ENCODE measurements around the gene ADGRA1.

ADGRA1 gene

DNA sequence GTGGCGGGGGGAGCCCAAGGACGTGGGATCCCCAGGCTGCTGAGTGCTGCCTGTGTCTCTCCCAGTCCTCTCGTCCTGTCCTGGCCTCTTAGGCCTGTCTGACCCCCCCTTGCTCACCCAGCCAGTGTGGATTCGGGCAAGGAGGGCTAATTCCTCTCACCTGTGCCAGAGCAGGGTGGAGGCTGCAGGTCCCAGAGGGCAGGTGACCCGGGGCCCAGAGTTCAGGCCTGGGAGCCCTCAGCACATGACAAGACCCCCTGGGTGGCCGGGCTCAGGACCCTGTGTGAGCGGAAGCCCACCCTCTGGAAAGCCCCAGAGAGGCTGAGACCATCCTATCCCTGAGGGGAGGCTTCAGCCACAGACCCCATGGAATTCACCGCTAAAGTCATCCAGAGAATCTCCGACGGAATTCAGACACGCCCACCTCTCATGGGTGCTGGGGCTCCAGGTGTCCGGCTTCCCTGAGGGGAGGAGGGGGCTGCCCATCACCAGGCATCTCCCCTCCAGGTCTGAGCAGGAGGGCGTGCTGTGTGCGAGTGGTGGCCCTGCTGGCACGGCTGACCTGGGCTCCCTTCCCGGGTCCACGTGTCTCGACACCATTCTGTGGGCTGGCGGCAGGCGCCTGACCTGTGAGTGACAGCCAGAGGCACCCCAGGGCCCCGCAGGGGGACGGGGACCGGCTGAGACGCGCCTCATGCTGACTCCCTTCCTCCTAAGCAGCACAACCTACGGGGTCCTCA lies 77.3 kb downstream of the ADGRA1 start:
- ChIA-PET CTCF (no interaction called here), POLR2A (no interaction called here)
- TF ChIP-seq BHLHE40 (IDR thresholded peaks at IDR 0.05; ENCODE audit: borderline replicate concordance): no peak
- TF ChIP-seq FOXK2 (IDR thresholded peaks at IDR 0.05): no peak
- TF ChIP-seq SP1 (IDR thresholded peaks at IDR 0.05): no peak
- no peak for TF ChIP-seq HDGF (IDR thresholded peaks at IDR 0.05; ENCODE audit: borderline replicate concordance)
- no peak for TF ChIP-seq TARDBP (IDR thresholded peaks at IDR 0.05)
- no peak for TF ChIP-seq PKNOX1 (IDR thresholded peaks at IDR 0.05)
- TF ChIP-seq SUZ12 (IDR thresholded peaks at IDR 0.05): no peak
- no peak for TF ChIP-seq ZNF384 (IDR thresholded peaks at IDR 0.05)
- no peak for TF ChIP-seq NFRKB (IDR thresholded peaks at IDR 0.05)
- TF ChIP-seq FOXA1 (IDR thresholded peaks at IDR 0.05): no peak
- no peak for TF ChIP-seq L3MBTL2 (conservative IDR thresholded peaks at IDR 0.05)
- TF ChIP-seq CTBP1 (IDR thresholded peaks at IDR 0.05; ENCODE audit: borderline replicate concordance): no peak
- no peak for TF ChIP-seq LEF1 (IDR thresholded peaks at IDR 0.05; ENCODE audit: borderline replicate concordance)
- no peak for TF ChIP-seq FOXM1 (IDR thresholded peaks at IDR 0.05; ENCODE audit: borderline replicate concordance)
- no peak for TF ChIP-seq ARNT (IDR thresholded peaks at IDR 0.05)
- no peak for TF ChIP-seq ELF4 (IDR thresholded peaks at IDR 0.05)
- DNase-seq (ENCODE audit: extremely low spot score): no peak

- no peak for TF ChIP-seq FOXK2 (IDR thresholded peaks at IDR 0.05)
- TF ChIP-seq ARNT (IDR thresholded peaks at IDR 0.05): no peak
- no peak for TF ChIP-seq ELF4 (IDR thresholded peaks at IDR 0.05)
- TF ChIP-seq FOXM1 (IDR thresholded peaks at IDR 0.05; ENCODE audit: borderline replicate concordance): no peak
- TF ChIP-seq FOXA1 (IDR thresholded peaks at IDR 0.05): no peak
- no peak for TF ChIP-seq ZNF384 (IDR thresholded peaks at IDR 0.05)
- no peak for TF ChIP-seq SUZ12 (IDR thresholded peaks at IDR 0.05)
- TF ChIP-seq SP1 (IDR thresholded peaks at IDR 0.05): no peak
- no peak for TF ChIP-seq TARDBP (IDR thresholded peaks at IDR 0.05)
- TF ChIP-seq CTBP1 (IDR thresholded peaks at IDR 0.05; ENCODE audit: borderline replicate concordance): no peak
- no peak for TF ChIP-seq L3MBTL2 (conservative IDR thresholded peaks at IDR 0.05)
- TF ChIP-seq HDGF (IDR thresholded peaks at IDR 0.05; ENCODE audit: borderline replicate concordance): no peak
- TF ChIP-seq LEF1 (IDR thresholded peaks at IDR 0.05; ENCODE audit: borderline replicate concordance): no peak
- no peak for TF ChIP-seq NFRKB (IDR thresholded peaks at IDR 0.05)
- TF ChIP-seq PKNOX1 (IDR thresholded peaks at IDR 0.05): no peak
- ChIA-PET POLR2A (no interaction called here), CTCF (no interaction called here)
- DNase-seq (ENCODE audit: extremely low spot score): no peak
Measured at GRCh38 chr10:133165556-133166503, 78.1 kb downstream of the ADGRA1 start.

GRCh38 chr10:133166504-133166827 lies 78.7 kb downstream of the ADGRA1 start:
- POLR2A ChIA-PET: no interaction called here
- CTCF ChIA-PET: no interaction called here
- no peak for DNase-seq (ENCODE audit: extremely low spot score)
- TF ChIP-seq ELF4 (IDR thresholded peaks at IDR 0.05): no peak
- no peak for TF ChIP-seq SP1 (IDR thresholded peaks at IDR 0.05)
- no peak for TF ChIP-seq NFRKB (IDR thresholded peaks at IDR 0.05)
- no peak for TF ChIP-seq LEF1 (IDR thresholded peaks at IDR 0.05; ENCODE audit: borderline replicate concordance)
- TF ChIP-seq FOXM1 (IDR thresholded peaks at IDR 0.05; ENCODE audit: borderline replicate concordance): no peak
- TF ChIP-seq ZNF384 (IDR thresholded peaks at IDR 0.05): no peak
- no peak for TF ChIP-seq CTBP1 (IDR thresholded peaks at IDR 0.05; ENCODE audit: borderline replicate concordance)

GRCh38 chr10:133166828-133167692 lies 79.3 kb downstream of the ADGRA1 start:
- ChIA-PET CTCF (no interaction called here), POLR2A (no interaction called here)
- no peak for DNase-seq (ENCODE audit: extremely low spot score)
- TF ChIP-seq NFRKB (IDR thresholded peaks at IDR 0.05): no peak
- TF ChIP-seq FOXM1 (IDR thresholded peaks at IDR 0.05; ENCODE audit: borderline replicate concordance): no peak
- no peak for TF ChIP-seq HDGF (IDR thresholded peaks at IDR 0.05; ENCODE audit: borderline replicate concordance)
- TF ChIP-seq PKNOX1 (IDR thresholded peaks at IDR 0.05): no peak
- TF ChIP-seq FOXK2 (IDR thresholded peaks at IDR 0.05): no peak
- TF ChIP-seq ARNT (IDR thresholded peaks at IDR 0.05): no peak
- no peak for TF ChIP-seq SUZ12 (IDR thresholded peaks at IDR 0.05)
- TF ChIP-seq TARDBP (IDR thresholded peaks at IDR 0.05): no peak
- no peak for TF ChIP-seq SP1 (IDR thresholded peaks at IDR 0.05)
- no peak for TF ChIP-seq CTBP1 (IDR thresholded peaks at IDR 0.05; ENCODE audit: borderline replicate concordance)
- no peak for TF ChIP-seq BHLHE40 (IDR thresholded peaks at IDR 0.05; ENCODE audit: borderline replicate concordance)
- no peak for TF ChIP-seq LEF1 (IDR thresholded peaks at IDR 0.05; ENCODE audit: borderline replicate concordance)
- no peak for TF ChIP-seq FOXA1 (IDR thresholded peaks at IDR 0.05)
- TF ChIP-seq L3MBTL2 (conservative IDR thresholded peaks at IDR 0.05): no peak
- no peak for TF ChIP-seq ZNF384 (IDR thresholded peaks at IDR 0.05)
- no peak for TF ChIP-seq ELF4 (IDR thresholded peaks at IDR 0.05)

Data from HEK293T (cell line).